ENCODE results near the gene TRPM5.

Gene TRPM5

GRCh38 chr11:2420502-2421225 lies 23.6 kb downstream of the TRPM5 start:
- ChIA-PET CTCF (interaction anchor here (0.6 to 11.4 kb wide), 33 partner anchors 9 to 606 kb away, joined by 3 to 284 read pairs (median 4); partner anchors contain the start of genes C11orf21, TSPAN32 and TSSC4), POLR2A (interaction anchor here (0.5 to 1.0 kb wide), 2 partner anchors 25 to 254 kb away, joined by 3 read pairs; no protein-coding TSS in a partner anchor)
- H3K4me1 ChIP-seq (ENCODE audit: control extremely low read depth in 1 of 4, control insufficient read depth in 4 of 4, insufficient read depth in 4 of 4, low read length in 3 of 4): peaks cover 0 to 10% (median 9%) of the 10 kb centered on the region in 4 experiments
- peak; percentile 71 to 84 (median 81) for DNase-seq
- no peaks in the 10 kb centered on the region for H3K9me3 ChIP-seq (ENCODE audit: control extremely low read depth in 1 of 5, control insufficient read depth in 4 of 5, insufficient read depth in 2 of 5, low read depth in 1 of 5, low read length in 4 of 5)
- no peak overlapping the region for H3K4me3 ChIP-seq (ENCODE audit: control insufficient read depth in 1 of 7, extremely low read depth in 1 of 7, insufficient read depth in 4 of 7, low read depth in 2 of 7, low read length in 6 of 7)
- 35% methylated on average over 39 of the region's 44 CpGs for WGBS (ENCODE audit: insufficient coverage)
- no peak overlapping the region for H3K27ac ChIP-seq (ENCODE audit: insufficient read depth in 1 of 2, low read depth in 1 of 2, low read length in 2 of 2, poor library complexity in 1 of 2, severe bottlenecking in 2 of 2)
- H3K36me3 ChIP-seq (ENCODE audit: control insufficient read depth in 4 of 4, insufficient read depth in 4 of 4, low read length in 3 of 4): no peaks in the 10 kb centered on the region
- H3K27me3 ChIP-seq (replicated peaks in 2 of 5; ENCODE audit: control insufficient read depth in 4 of 5, insufficient read depth in 5 of 5, low read length in 4 of 5): no peaks in the 10 kb centered on the region

DNA sequence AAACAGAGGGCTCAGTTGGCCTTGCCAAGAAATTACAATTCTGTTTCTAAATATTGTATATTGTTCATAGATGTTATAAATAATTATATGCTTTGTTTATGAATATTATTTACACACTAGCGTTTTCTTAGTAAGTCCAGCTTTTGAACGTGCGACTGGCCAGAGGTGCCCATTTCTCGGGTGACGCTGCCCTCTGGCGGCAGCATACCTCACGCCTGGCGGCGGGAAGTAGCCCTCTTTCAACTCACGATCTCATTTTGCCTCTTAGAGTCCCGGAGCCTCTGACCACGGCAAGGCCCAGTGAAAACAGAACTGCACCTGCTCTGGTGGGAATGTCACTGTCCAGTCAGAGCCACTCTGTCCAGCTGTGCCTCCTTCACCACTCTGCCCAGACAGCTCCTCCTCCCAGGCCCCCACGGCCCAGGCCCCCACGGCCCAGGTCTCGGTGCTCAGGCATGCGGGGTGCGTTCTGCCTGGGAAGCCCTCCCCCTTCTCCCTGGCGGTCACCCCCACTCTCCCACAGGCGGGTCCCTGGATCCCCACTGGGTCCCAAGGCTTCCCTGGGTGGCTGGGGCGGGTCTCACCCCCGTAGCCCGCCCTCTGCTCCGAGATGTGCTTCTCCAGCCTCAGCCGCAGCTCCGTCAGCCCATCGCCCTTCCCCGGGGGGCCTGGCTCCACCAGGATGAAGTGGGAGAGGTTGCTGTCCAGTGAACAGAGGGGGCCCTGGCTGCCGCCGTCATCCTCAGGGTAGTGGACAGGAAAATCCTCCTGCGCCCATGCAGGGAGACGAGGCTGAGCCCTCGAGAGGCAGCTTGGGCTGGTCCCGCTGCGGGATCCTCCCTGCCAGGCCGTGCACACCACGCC lies 24.4 kb downstream of the TRPM5 start:
- Histone ChIP-seq H3K4me1 (ENCODE audit: control extremely low read depth in 1 of 4, control insufficient read depth in 4 of 4, insufficient read depth in 4 of 4, low read length in 3 of 4) (peaks cover 0 to 10% (median 9%) of the 10 kb centered on the region in 4 experiments), H3K4me3 (ENCODE audit: control insufficient read depth in 1 of 7, extremely low read depth in 1 of 7, insufficient read depth in 4 of 7, low read depth in 2 of 7, low read length in 6 of 7) (no peak overlapping the region), H3K27ac (ENCODE audit: insufficient read depth in 1 of 2, low read depth in 1 of 2, low read length in 2 of 2, poor library complexity in 1 of 2, severe bottlenecking in 2 of 2) (no peak overlapping the region), H3K27me3 (replicated peaks in 2 of 5; ENCODE audit: control insufficient read depth in 4 of 5, insufficient read depth in 5 of 5, low read length in 4 of 5) (no peaks in the 10 kb centered on the region), H3K36me3 (ENCODE audit: control insufficient read depth in 4 of 4, insufficient read depth in 4 of 4, low read length in 3 of 4) (no peaks in the 10 kb centered on the region), H3K9me3 (ENCODE audit: control extremely low read depth in 1 of 5, control insufficient read depth in 4 of 5, insufficient read depth in 2 of 5, low read depth in 1 of 5, low read length in 4 of 5) (no peaks in the 10 kb centered on the region)
- ChIA-PET CTCF (interaction anchor here (0.6 to 11.4 kb wide), 27 partner anchors 11 to 607 kb away, joined by 3 to 284 read pairs (median 4); partner anchors contain the start of genes C11orf21, TSPAN32 and TSSC4), POLR2A (interaction anchor here (0.5 to 1.0 kb wide), 4 partner anchors 24 to 253 kb away, joined by 3 to 6 read pairs (median 3); no protein-coding TSS in a partner anchor)
- peak; percentile 76 to 84 (median 77) for DNase-seq
- WGBS (ENCODE audit: insufficient coverage): 64% methylated on average over 30 of the region's 36 CpGs

DNA sequence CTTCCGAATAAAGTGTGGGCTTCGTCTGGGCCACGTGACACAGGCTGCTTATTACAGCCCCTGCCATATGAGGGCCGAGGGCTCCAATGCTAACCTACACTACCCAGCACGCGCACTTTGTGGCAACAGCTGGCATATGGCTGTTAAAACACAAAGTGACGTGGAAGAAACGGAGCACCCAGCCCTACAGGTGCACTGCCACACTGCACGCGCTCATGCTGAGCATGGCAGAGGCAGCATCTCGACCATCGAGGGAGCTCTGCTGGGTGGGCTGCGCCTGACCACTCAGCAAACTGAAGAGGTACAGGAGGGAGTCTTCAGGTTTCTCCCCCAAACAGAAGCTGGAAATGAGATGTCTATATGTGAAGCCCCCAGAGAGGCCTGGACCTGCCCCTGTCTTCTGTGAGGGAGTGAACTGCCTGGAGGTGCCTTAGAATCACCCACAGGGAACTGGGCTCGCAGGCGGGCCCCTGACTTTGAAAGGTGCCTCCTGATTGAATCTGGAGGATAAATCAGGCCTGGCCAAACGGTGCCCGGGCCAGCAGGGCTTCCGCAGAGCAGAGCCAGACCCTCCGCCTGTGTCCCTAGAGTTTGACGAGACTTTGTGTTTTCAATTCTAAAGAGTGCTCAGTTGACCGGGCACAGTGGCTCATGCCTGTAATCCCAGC lies 25.5 kb downstream of the TRPM5 start:
- no peak for DNase-seq
- 83% methylated on average over 21 of the region's 21 CpGs for WGBS (ENCODE audit: insufficient coverage)
- no peaks in the 10 kb centered on the region for H3K36me3 ChIP-seq (ENCODE audit: control insufficient read depth in 4 of 4, insufficient read depth in 4 of 4, low read length in 3 of 4)
- H3K4me1 ChIP-seq (ENCODE audit: control extremely low read depth in 1 of 4, control insufficient read depth in 4 of 4, insufficient read depth in 4 of 4, low read length in 3 of 4): peaks cover 0 to 10% (median 9%) of the 10 kb centered on the region in 4 experiments
- ChIA-PET POLR2A (interaction anchor here (0.9 kb wide), 1 partner anchor 114 kb away, joined by 6 read pairs; no protein-coding TSS in a partner anchor), CTCF (interaction anchor here (1.0 to 11.4 kb wide), 18 partner anchors 10 to 471 kb away, joined by 3 to 284 read pairs (median 8); partner anchors contain the start of genes C11orf21, TSPAN32 and TSSC4)
- no peak overlapping the region for H3K27ac ChIP-seq (ENCODE audit: insufficient read depth in 1 of 2, low read depth in 1 of 2, low read length in 2 of 2, poor library complexity in 1 of 2, severe bottlenecking in 2 of 2)
- no peak overlapping the region for H3K4me3 ChIP-seq (ENCODE audit: control insufficient read depth in 1 of 7, extremely low read depth in 1 of 7, insufficient read depth in 4 of 7, low read depth in 2 of 7, low read length in 6 of 7)
- H3K27me3 ChIP-seq (replicated peaks in 2 of 5; ENCODE audit: control insufficient read depth in 4 of 5, insufficient read depth in 5 of 5, low read length in 4 of 5): no peaks in the 10 kb centered on the region
- H3K9me3 ChIP-seq (ENCODE audit: control extremely low read depth in 1 of 5, control insufficient read depth in 4 of 5, insufficient read depth in 2 of 5, low read depth in 1 of 5, low read length in 4 of 5): no peaks in the 10 kb centered on the region

DNA sequence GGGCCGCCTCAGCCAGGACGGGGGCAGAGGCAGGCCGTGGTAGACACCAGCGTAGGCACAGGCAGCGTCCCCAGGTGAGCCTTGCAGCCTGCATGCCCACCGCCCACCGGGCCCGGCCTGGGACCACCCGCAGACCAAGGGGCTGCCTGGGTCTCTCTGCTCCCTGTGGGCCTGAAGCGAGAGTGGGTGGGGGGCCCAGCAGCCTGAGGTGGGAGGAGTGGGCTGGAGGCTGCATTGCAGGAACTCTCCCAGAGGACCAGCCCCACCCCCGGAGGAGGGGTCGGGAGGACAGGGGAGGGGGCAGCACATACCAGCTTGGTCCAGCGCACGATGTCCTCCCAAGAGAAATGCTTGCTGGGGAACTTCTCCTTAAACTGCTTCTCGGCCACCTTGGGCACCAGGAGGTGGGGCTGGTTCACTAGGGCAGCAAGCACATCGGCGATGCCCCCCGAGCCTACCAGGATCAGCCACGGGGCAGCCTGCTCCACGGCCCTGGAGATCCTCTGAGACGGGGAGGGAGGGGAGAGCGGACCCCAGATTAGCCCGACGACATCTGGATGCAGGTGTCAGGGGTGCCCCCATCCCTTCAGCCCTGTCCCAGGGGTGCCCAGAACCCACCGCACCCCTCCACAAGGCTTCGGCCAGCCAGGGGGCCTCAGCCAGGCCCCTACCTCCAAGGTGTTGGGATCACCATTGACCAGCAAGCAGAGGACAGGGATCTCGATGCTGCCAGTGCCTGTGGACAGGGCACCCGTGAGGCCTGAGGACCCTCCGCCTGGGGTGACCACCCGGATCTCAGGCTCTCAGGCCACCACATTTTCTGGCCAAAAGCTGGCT lies 26.2 kb downstream of the TRPM5 start:
- H3K27ac ChIP-seq (ENCODE audit: insufficient read depth in 1 of 2, low read depth in 1 of 2, low read length in 2 of 2, poor library complexity in 1 of 2, severe bottlenecking in 2 of 2): no peak overlapping the region
- WGBS (ENCODE audit: insufficient coverage): 91% methylated on average over 26 of the region's 30 CpGs
- DNase-seq: no peak
- ChIA-PET POLR2A (no interaction called here), CTCF (interaction anchor here (1.0 to 11.4 kb wide), 12 partner anchors 9 to 253 kb away, joined by 3 to 284 read pairs (median 20); partner anchors contain the start of genes C11orf21, TSPAN32 and TSSC4)
- no peaks in the 10 kb centered on the region for H3K9me3 ChIP-seq (ENCODE audit: control extremely low read depth in 1 of 5, control insufficient read depth in 4 of 5, insufficient read depth in 2 of 5, low read depth in 1 of 5, low read length in 4 of 5)
- no peaks in the 10 kb centered on the region for H3K27me3 ChIP-seq (replicated peaks in 2 of 5; ENCODE audit: control insufficient read depth in 4 of 5, insufficient read depth in 5 of 5, low read length in 4 of 5)
- H3K4me3 ChIP-seq (ENCODE audit: control insufficient read depth in 1 of 7, extremely low read depth in 1 of 7, insufficient read depth in 4 of 7, low read depth in 2 of 7, low read length in 6 of 7): no peak overlapping the region
- peaks cover 0 to 17% (median 10%) of the 10 kb centered on the region in 4 experiments for H3K4me1 ChIP-seq (ENCODE audit: control extremely low read depth in 1 of 4, control insufficient read depth in 4 of 4, insufficient read depth in 4 of 4, low read length in 3 of 4)
- no peaks in the 10 kb centered on the region for H3K36me3 ChIP-seq (ENCODE audit: control insufficient read depth in 4 of 4, insufficient read depth in 4 of 4, low read length in 3 of 4)

DNA sequence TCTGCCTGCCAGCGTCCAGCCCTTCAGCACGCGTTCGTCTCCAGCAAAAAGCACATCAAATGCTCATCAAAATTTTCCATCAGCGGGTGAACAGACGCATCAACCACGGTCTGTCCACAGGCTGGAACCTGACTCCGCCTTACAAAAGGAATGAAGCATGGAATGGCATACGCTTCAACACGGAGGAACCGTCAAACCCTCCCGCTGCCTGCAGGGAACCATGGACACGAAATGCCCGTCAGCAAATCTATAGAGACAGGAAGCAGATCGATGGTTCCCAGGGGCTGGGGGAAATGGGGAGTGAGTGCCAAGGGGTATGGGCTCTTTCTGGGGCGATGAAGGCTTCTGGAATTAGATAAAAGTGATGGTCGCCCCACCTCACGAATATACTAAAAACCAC lies 27.5 kb downstream of the TRPM5 start:
- no peak for DNase-seq
- Histone ChIP-seq H3K4me1 (ENCODE audit: control extremely low read depth in 1 of 4, control insufficient read depth in 4 of 4, insufficient read depth in 4 of 4, low read length in 3 of 4) (peaks cover 0 to 18% (median 10%) of the 10 kb centered on the region in 4 experiments), H3K4me3 (ENCODE audit: control insufficient read depth in 1 of 7, extremely low read depth in 1 of 7, insufficient read depth in 4 of 7, low read depth in 2 of 7, low read length in 6 of 7) (no peak overlapping the region), H3K27me3 (replicated peaks in 2 of 5; ENCODE audit: control insufficient read depth in 4 of 5, insufficient read depth in 5 of 5, low read length in 4 of 5) (no peaks in the 10 kb centered on the region), H3K9me3 (ENCODE audit: control extremely low read depth in 1 of 5, control insufficient read depth in 4 of 5, insufficient read depth in 2 of 5, low read depth in 1 of 5, low read length in 4 of 5) (no peaks in the 10 kb centered on the region), H3K36me3 (ENCODE audit: control insufficient read depth in 4 of 4, insufficient read depth in 4 of 4, low read length in 3 of 4) (no peaks in the 10 kb centered on the region), H3K27ac (ENCODE audit: insufficient read depth in 1 of 2, low read depth in 1 of 2, low read length in 2 of 2, poor library complexity in 1 of 2, severe bottlenecking in 2 of 2) (no peak overlapping the region)
- 94% methylated on average over 15 of the region's 18 CpGs for WGBS (ENCODE audit: insufficient coverage)
- CTCF ChIA-PET: interaction anchor here (1.3 to 11.4 kb wide), 6 partner anchors 14 to 251 kb away, joined by 3 to 220 read pairs (median 26); partner anchors contain the start of genes C11orf21, TSPAN32 and TSSC4
- POLR2A ChIA-PET: no interaction called here

Data from common myeloid progenitor, CD34-positive (primary cell).